H9 (cell line): ENCODE results near the gene NKD1. TPM values are rescaled to one million over a fixed set of nuclear protein-coding genes. Genes with fewer than 3 reads are reported as not detected.

ENCODE experiments used
- DNase-seq: peaks from one replicate; pipeline ENCODE4 v3.0.0-alpha.2; 2017
- H2AFZ ChIP-seq: one replicate; pipeline ENCODE4 v1.6.1; 2013; ENCODE audit warnings: mild to moderate bottlenecking, low read length, control low read depth, moderate library complexity
- H2AK5ac ChIP-seq: 2 replicates; pipeline ENCODE4 v1.6.1; 2013; ENCODE audit warnings: low read length, control low read depth, mixed read lengths; ENCODE audit not compliant: insufficient read length
- H2BK120ac ChIP-seq: one replicate; pipeline ENCODE4 v1.6.1; 2013; ENCODE audit warnings: low read depth, mild to moderate bottlenecking, low read length, control low read depth, inconsistent platforms; ENCODE audit not compliant: poor library complexity, severe bottlenecking
- H2BK12ac ChIP-seq: 2 replicates; pipeline ENCODE4 v1.6.1; 2013; ENCODE audit warnings: low read length, control low read depth, mixed read lengths, low read depth; ENCODE audit not compliant: insufficient read length
- H2BK15ac ChIP-seq: 2 replicates; pipeline ENCODE4 v1.6.1; 2013; ENCODE audit warnings: low read depth, low read length, control low read depth
- H2BK20ac ChIP-seq: one replicate; pipeline ENCODE4 v1.6.1; 2013; ENCODE audit warnings: low read depth, mild to moderate bottlenecking, low read length, control low read depth, inconsistent platforms; ENCODE audit not compliant: poor library complexity, severe bottlenecking
- H2BK5ac ChIP-seq: 2 replicates; pipeline ENCODE4 v1.6.1; 2013; ENCODE audit warnings: low read length, control low read depth, mixed read lengths; ENCODE audit not compliant: insufficient read length
- H3K14ac ChIP-seq: 2 replicates; pipeline ENCODE4 v1.6.1; 2013; ENCODE audit warnings: low read length, control low read depth; ENCODE audit not compliant: insufficient read depth
- H3K18ac ChIP-seq: 2 replicates; pipeline ENCODE4 v1.6.1; 2013; ENCODE audit warnings: low read depth, mild to moderate bottlenecking, mixed read lengths, low read length, control low read depth; ENCODE audit not compliant: insufficient read length
- H3K23ac ChIP-seq: 2 replicates; pipeline ENCODE4 v1.6.1; 2013; ENCODE audit warnings: low read length, control low read depth, mixed read lengths, low read depth; ENCODE audit not compliant: insufficient read length
- H3K23me2 ChIP-seq: 2 replicates; pipeline ENCODE4 v1.6.1; 2013; ENCODE audit warnings: low read depth, mild to moderate bottlenecking, mixed read lengths, low read length, control low read depth; ENCODE audit not compliant: insufficient read length, poor library complexity, severe bottlenecking
- H3K27ac ChIP-seq: 2 replicates; pipeline ENCODE4 v1.5.1; 2013; ENCODE audit warnings: low read length, control low read depth, mixed read lengths, low read depth; ENCODE audit not compliant: insufficient read length
- H3K27me3 ChIP-seq: 2 replicates; pipeline ENCODE4 v1.6.1; 2013; ENCODE audit warnings: low read length, control low read depth, inconsistent platforms; ENCODE audit not compliant: insufficient read depth
- H3K4ac ChIP-seq: 2 replicates; pipeline ENCODE4 v1.6.1; 2013; ENCODE audit warnings: low read depth, mild to moderate bottlenecking, control low read depth, inconsistent platforms, low read length, moderate library complexity
- H3K4me1 ChIP-seq: 2 replicates; pipeline ENCODE4 v1.6.1; 2013; ENCODE audit warnings: low read length, control low read depth, inconsistent platforms; ENCODE audit not compliant: insufficient read depth
- H3K4me2 ChIP-seq: 2 replicates; pipeline ENCODE4 v1.6.1; 2013; ENCODE audit warnings: low read length, control low read depth, mixed read lengths; ENCODE audit not compliant: insufficient read length, insufficient read depth
- H3K56ac ChIP-seq: 2 replicates; pipeline ENCODE4 v1.6.1; 2013; ENCODE audit warnings: low read depth, mild to moderate bottlenecking, mixed read lengths, low read length, control low read depth; ENCODE audit not compliant: insufficient read length
- H3K79me1 ChIP-seq: 2 replicates; pipeline ENCODE4 v1.6.1; 2013; ENCODE audit warnings: low read depth, mild to moderate bottlenecking, moderate library complexity, low read length, control low read depth, inconsistent platforms; ENCODE audit not compliant: insufficient read depth, poor library complexity, severe bottlenecking
- H3K79me2 ChIP-seq: 2 replicates; pipeline ENCODE4 v1.6.1; 2013; ENCODE audit warnings: low read length, control low read depth, inconsistent platforms; ENCODE audit not compliant: insufficient read depth
- H3K9ac ChIP-seq: 2 replicates; pipeline ENCODE4 v1.6.1; 2013; ENCODE audit warnings: low read length, control low read depth, mixed read lengths; ENCODE audit not compliant: insufficient read length; ENCODE audit errors: extremely low read depth
- H3K9me3 ChIP-seq: one replicate; pipeline ENCODE4 v1.6.1; 2013; ENCODE audit warnings: low read depth, low read length, inconsistent platforms; ENCODE audit not compliant: control insufficient read depth
- H3T11ph ChIP-seq: one replicate; pipeline ENCODE4 v1.6.1; 2013; ENCODE audit warnings: mild to moderate bottlenecking, low read length, control low read depth, inconsistent platforms
- H4K20me1 ChIP-seq: one replicate; pipeline ENCODE4 v1.6.1; 2013; ENCODE audit not compliant: control insufficient read depth, insufficient read length, insufficient read depth
- H4K5ac ChIP-seq: 2 replicates; pipeline ENCODE4 v1.6.1; 2013; ENCODE audit warnings: low read depth, mild to moderate bottlenecking, mixed read lengths, low read length, control low read depth; ENCODE audit not compliant: insufficient read length
- H4K8ac ChIP-seq: replicated peaks from 2 replicates; pipeline ENCODE4 v1.6.1; 2013; ENCODE audit warnings: low read length, control low read depth, mixed read lengths, low read depth; ENCODE audit not compliant: insufficient read length
- H4K91ac ChIP-seq: 2 replicates; pipeline ENCODE4 v1.6.1; 2013; ENCODE audit warnings: low read depth, mild to moderate bottlenecking, moderate library complexity, mixed read lengths, low read length, control low read depth; ENCODE audit not compliant: insufficient read length
- H3K27ac Mint-ChIP-seq, 3 experiments: 2 replicates in 2 of 3; 3 replicates in 1 of 3; pipeline ENCODE4 v1.8.0; 2020 to 2021; ENCODE audit warnings: mixed read lengths in 3 of 3, mild to moderate bottlenecking in 1 of 3, moderate library complexity in 1 of 3
- H3K27me3 Mint-ChIP-seq: 2 replicates; pipeline ENCODE4 v1.8.0; 2021; ENCODE audit warnings: low read depth, mild to moderate bottlenecking, moderate library complexity, mixed read lengths
- H3K36me3 Mint-ChIP-seq, 3 experiments: 2 replicates in 2 of 3; 3 replicates in 1 of 3; pipeline ENCODE4 v1.8.0; 2020 to 2021; ENCODE audit warnings: low read depth in 3 of 3, mixed read lengths in 3 of 3; ENCODE audit not compliant: insufficient read depth in 1 of 3
- H3K4me1 Mint-ChIP-seq, 2 experiments: 2 replicates each; pipeline ENCODE4 v1.8.0; 2020; ENCODE audit warnings: mixed read lengths in 2 of 2
- H3K4me3 Mint-ChIP-seq, 2 experiments: 2 replicates in 1 of 2; 3 replicates in 1 of 2; pipeline ENCODE4 v1.8.0; 2020 to 2021; ENCODE audit warnings: mild to moderate bottlenecking in 2 of 2, mixed read lengths in 2 of 2, moderate library complexity in 1 of 2
- H3K9me3 Mint-ChIP-seq, 2 experiments: 2 replicates in 1 of 2; 3 replicates in 1 of 2; pipeline ENCODE4 v1.8.0; 2020; ENCODE audit warnings: mild to moderate bottlenecking in 2 of 2, mixed read lengths in 2 of 2, moderate library complexity in 1 of 2
- CTCF ChIP-seq: fragments of 200-600 bp; sonication (generic); conservative IDR thresholded peaks from 3 replicates; pipeline ENCODE4 v1.8.0; 2021; ENCODE audit warnings: antibody characterized with exemption, mild to moderate bottlenecking
- WGBS: extraction: QIAGEN DNeasy Blood & Tissue Kit; methylation state at CpG from one replicate; pipeline ENCODE4 v1.1.7; 2013; ENCODE audit warnings: missing lambda C conversion rate, low lambda C conversion rate, mixed read lengths; ENCODE audit not compliant: insufficient read length; ENCODE audit errors: extremely low coverage; 5-methylcytosine and 5-hydroxymethylcytosine counted together
- total RNA-seq: library from RNA; stranded (reverse); gene quantifications from 2 replicates; pipeline ENCODE4 v1.2.1, GENCODE V29; 2021

The NKD1 gene
- total RNA-seq, 1 experiment from 2014 or later = 1.9 TPM

GRCh38 chr16:50523710-50524109 is 24.5 kb upstream of the NKD1 start:
- H3K18ac ChIP-seq = no peak overlapping the region
- DNase-seq = peak; percentile 12
- Mint-ChIP-seq H3K36me3 (no peaks in the 10 kb centered on the region), H3K27ac (no peak overlapping the region), H3K4me1 (peaks cover 15% of the 10 kb centered on the region in 2 experiments), H3K27me3 (peaks cover 31% of the 10 kb centered on the region), H3K4me3 (no peak overlapping the region), H3K9me3 (peaks cover 3 to 5% of the 10 kb centered on the region in 2 experiments; a peak in 2 of 5 replicates)
- no peak overlapping the region for H3K56ac ChIP-seq
- no peaks in the 10 kb centered on the region for H3K23me2 ChIP-seq
- no peak overlapping the region for H2BK12ac ChIP-seq
- no peaks in the 10 kb centered on the region for H3K9me3 ChIP-seq
- no peak overlapping the region for H2BK20ac ChIP-seq
- no peak overlapping the region for H3K4me2 ChIP-seq
- no peak overlapping the region for H2BK15ac ChIP-seq
- no peak for TF ChIP-seq CTCF
- H3K79me2 ChIP-seq = no peaks in the 10 kb centered on the region
- H3K9ac ChIP-seq = no peak overlapping the region
- WGBS = no CpG with 5 or more reads among the region's 7 CpGs
- H3K79me1 ChIP-seq = no peaks in the 10 kb centered on the region
- H3K14ac ChIP-seq = no peak overlapping the region
- no peaks in the 10 kb centered on the region for H3K4me1 ChIP-seq
- no peak overlapping the region for H3K23ac ChIP-seq
- no peak overlapping the region for H2AK5ac ChIP-seq
- no peaks in the 10 kb centered on the region for H4K20me1 ChIP-seq
- H4K91ac ChIP-seq = no peak overlapping the region
- H3T11ph ChIP-seq = no peak overlapping the region
- no peak overlapping the region for H4K8ac ChIP-seq
- no peak overlapping the region for H4K5ac ChIP-seq
- no peak overlapping the region for H3K4ac ChIP-seq
- H3K27ac ChIP-seq = no peak overlapping the region
- no peak overlapping the region for H2BK5ac ChIP-seq
- H2BK120ac ChIP-seq = no peak overlapping the region
- no peaks in the 10 kb centered on the region for H3K27me3 ChIP-seq
- no peak overlapping the region for H2AFZ ChIP-seq
